Chondrocyte (in vitro differentiated cells): ENCODE measurements around the gene SYNGR3. TPM values are rescaled to one million over a fixed set of nuclear protein-coding genes. Genes with fewer than 3 reads are reported as not detected.

Experiments
- DNase-seq: peaks from one replicate; pipeline ENCODE4 v3.0.0; 2021; ENCODE audit warnings: mixed read lengths, low spot score
- H3K27ac Mint-ChIP-seq: one replicate; pipeline ENCODE4 v1.8.0; 2021; ENCODE audit warnings: mild to moderate bottlenecking, moderate library complexity, mixed read lengths; ENCODE audit not compliant: unreplicated experiment
- H3K27me3 Mint-ChIP-seq: 2 replicates; pipeline ENCODE4 v1.8.0; 2021; ENCODE audit warnings: low read depth, mixed read lengths
- H3K36me3 Mint-ChIP-seq: 2 replicates; pipeline ENCODE4 v1.8.0; 2021; ENCODE audit warnings: low read depth, mixed read lengths
- H3K4me1 Mint-ChIP-seq: 2 replicates; pipeline ENCODE4 v1.8.0; 2021; ENCODE audit warnings: low read depth, mild to moderate bottlenecking, mixed read lengths
- H3K4me3 Mint-ChIP-seq: one replicate; pipeline ENCODE4 v1.8.0; 2021; ENCODE audit warnings: mild to moderate bottlenecking, moderate library complexity, mixed read lengths; ENCODE audit not compliant: unreplicated experiment
- H3K9me3 Mint-ChIP-seq: 2 replicates; pipeline ENCODE4 v1.8.0; 2021; ENCODE audit warnings: low read depth, mixed read lengths
- total RNA-seq: library from RNA; stranded (reverse); gene quantifications from 3 replicates; pipeline ENCODE4 v1.2.1, GENCODE V29; 2021
- TF ChIP-seq, protein P1 (sequence below): fragments of 200-600 bp; sonication (generic); IDR thresholded peaks from 2 replicates; pipeline ENCODE4 v1.5.0; 2021; ENCODE audit warnings: antibody characterized with exemption, mild to moderate bottlenecking, moderate library complexity

Gene SYNGR3
- total RNA-seq, 1 donor from 2014 or later = 0.67 TPM

DNA sequence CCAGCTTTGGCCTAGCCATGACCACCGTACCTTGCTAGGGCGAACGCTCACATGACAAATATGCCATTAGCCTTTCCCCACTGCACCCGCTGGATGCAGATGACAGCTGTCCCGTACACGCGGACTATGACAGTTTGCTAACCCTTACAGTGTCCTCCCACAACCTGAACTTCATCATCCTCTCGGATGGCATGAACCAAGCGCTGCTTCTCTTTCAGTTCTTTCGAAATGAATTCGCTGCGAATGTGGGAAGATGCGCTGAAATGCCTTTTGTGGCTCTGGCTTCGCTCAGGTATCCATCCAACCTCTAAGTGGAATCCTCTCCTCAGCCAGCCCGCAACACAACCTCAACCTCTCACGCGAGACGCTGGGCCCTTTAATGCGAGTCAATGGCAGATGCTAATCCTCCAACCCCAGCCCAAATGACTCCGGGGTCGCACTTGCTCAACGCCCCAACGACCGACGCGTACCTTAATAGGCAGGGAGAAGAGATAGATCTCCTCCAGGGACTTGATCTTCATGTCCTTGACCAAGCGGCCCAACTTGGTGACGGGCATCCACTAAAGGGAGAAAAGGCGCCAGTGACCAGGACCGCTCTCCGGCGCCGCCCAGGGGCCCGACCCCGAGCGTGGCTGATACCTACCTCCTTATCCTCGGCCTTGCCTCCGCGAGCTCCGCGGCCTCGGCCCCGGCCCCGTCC, 25.8 kb upstream of the SYNGR3 start:
- DNase-seq = no peak
- Mint-ChIP-seq H3K4me1 (peaks cover 50% of the 10 kb centered on the region), H3K9me3 (no peaks in the 10 kb centered on the region), H3K27ac (peak overlapping the region; percentile 92), H3K4me3 (peak overlapping the region; percentile 87), H3K27me3 (no peaks in the 10 kb centered on the region), H3K36me3 (peaks cover 15% of the 10 kb centered on the region)
- TF ChIP-seq, protein P1, sequence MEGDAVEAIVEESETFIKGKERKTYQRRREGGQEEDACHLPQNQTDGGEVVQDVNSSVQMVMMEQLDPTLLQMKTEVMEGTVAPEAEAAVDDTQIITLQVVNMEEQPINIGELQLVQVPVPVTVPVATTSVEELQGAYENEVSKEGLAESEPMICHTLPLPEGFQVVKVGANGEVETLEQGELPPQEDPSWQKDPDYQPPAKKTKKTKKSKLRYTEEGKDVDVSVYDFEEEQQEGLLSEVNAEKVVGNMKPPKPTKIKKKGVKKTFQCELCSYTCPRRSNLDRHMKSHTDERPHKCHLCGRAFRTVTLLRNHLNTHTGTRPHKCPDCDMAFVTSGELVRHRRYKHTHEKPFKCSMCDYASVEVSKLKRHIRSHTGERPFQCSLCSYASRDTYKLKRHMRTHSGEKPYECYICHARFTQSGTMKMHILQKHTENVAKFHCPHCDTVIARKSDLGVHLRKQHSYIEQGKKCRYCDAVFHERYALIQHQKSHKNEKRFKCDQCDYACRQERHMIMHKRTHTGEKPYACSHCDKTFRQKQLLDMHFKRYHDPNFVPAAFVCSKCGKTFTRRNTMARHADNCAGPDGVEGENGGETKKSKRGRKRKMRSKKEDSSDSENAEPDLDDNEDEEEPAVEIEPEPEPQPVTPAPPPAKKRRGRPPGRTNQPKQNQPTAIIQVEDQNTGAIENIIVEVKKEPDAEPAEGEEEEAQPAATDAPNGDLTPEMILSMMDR = peak; percentile 57

GRCh38 chr16:1964506-1965395, 25.0 kb upstream of the SYNGR3 start, which contains the start of gene RPS2:
RPS2 (minus strand) TSS chr16:1964826; CDS start chr16:1964625, 201 bp downstream.
- Mint-ChIP-seq H3K36me3 (peaks cover 15% of the 10 kb centered on the region), H3K27me3 (no peaks in the 10 kb centered on the region), H3K4me3 (peak within 1 kb of the TSS; percentile 87), H3K27ac (peak within 1 kb of the TSS; percentile 92), H3K9me3 (no peaks in the 10 kb centered on the region), H3K4me1 (peaks cover 47% of the 10 kb centered on the region)
- TF ChIP-seq, protein P1 = peak; percentile 35
- DNase-seq = peak; percentile 100

GRCh38 chr16:1965396-1966001, 24.3 kb upstream of the SYNGR3 start:
- Mint-ChIP-seq H3K4me1 (peaks cover 41% of the 10 kb centered on the region), H3K36me3 (peaks cover 15% of the 10 kb centered on the region), H3K27ac (peak overlapping the region; percentile 89), H3K4me3 (peak overlapping the region; percentile 87), H3K9me3 (no peaks in the 10 kb centered on the region), H3K27me3 (no peaks in the 10 kb centered on the region)
- DNase-seq = no peak
- TF ChIP-seq, protein P1 = no peak

- Mint-ChIP-seq H3K9me3 (no peaks in the 10 kb centered on the region), H3K27me3 (no peaks in the 10 kb centered on the region), H3K36me3 (peaks cover 15% of the 10 kb centered on the region), H3K4me1 (peaks cover 39% of the 10 kb centered on the region), H3K4me3 (peak within 1 kb of the TSS; percentile 87), H3K27ac (peak within 1 kb of the TSS; percentile 89)
- TF ChIP-seq, protein P1 = no peak
- no peak for DNase-seq
Measured at GRCh38 chr16:1966460-1966859, 23.3 kb upstream of the SYNGR3 start, which contains the start of gene RNF151. RNF151 (plus strand) TSS chr16:1966856; CDS start chr16:1966882, 26 bp downstream.
